HepG2 (cell line): ENCODE data around the gene SLAMF6. TPM values are rescaled to one million over a fixed set of nuclear protein-coding genes. Genes with fewer than 3 reads are reported as not detected.

Experiments used
- ATAC-seq: fragments of 200-7000 bp; cut with Tn5 transposase; 3 replicates; pipeline ENCODE4 v1.9.1; 2020; ENCODE audit warnings: mild to moderate bottlenecking, moderate library complexity
- BruUV-seq: library from RNA; stranded (reverse); fragments of 400-500 nt; replicated peaks from 2 replicates; lab custom pipeline; 2021; lab: Mats Ljungman, UMichigan
- CTCF ChIA-PET: fragments of 300-600 bp; formaldehyde crosslinking; extraction: SDS; loops from one replicate; lab custom pipeline; 2021; ENCODE audit warnings: low total read pairs, inconsistent platforms, low intra/inter-chr PET ratio; lab: Yijun Ruan, JAX
- POLR2A ChIA-PET: fragments of 350-600 bp; sonication (Branson Sonifier 250); formaldehyde crosslinking; loops from one replicate; lab custom pipeline; 2020; ENCODE audit warnings: antibody characterized with exemption, inconsistent platforms; lab: Yijun Ruan, JAX
- DNase-seq: peaks from one replicate; pipeline ENCODE4 v3.0.0-alpha.2; 2015; ENCODE audit warnings: low spot score
- FAIRE-seq: peaks from 3 replicates; lab custom pipeline; 2011; peaks lifted over from hg19 to GRCh38; lab: Jason Lieb, UNC
- H2AFZ ChIP-seq: one replicate; pipeline ENCODE4 v1.6.1; 2011; ENCODE audit warnings: low read length, inconsistent platforms
- H3K27ac ChIP-seq: fragments of 300-600 bp; 3 replicates; pipeline ENCODE4 v1.8.0; 2011; ENCODE audit warnings: mixed run types, mild to moderate bottlenecking, mixed read lengths, low read length, inconsistent platforms; ENCODE audit not compliant: insufficient read depth; ENCODE audit errors: extremely low read length
- H3K27me3 ChIP-seq, 2 experiments: fragments of 200-600 bp in 1 of 2; 2 replicates in 1 of 2; 3 replicates in 1 of 2; pipeline versions ENCODE4 v1.6.0 to v1.8.0; 2011; ENCODE audit warnings: low read length in 2 of 2, mild to moderate bottlenecking in 2 of 2, moderate library complexity in 2 of 2, inconsistent platforms in 1 of 2; ENCODE audit not compliant: insufficient read depth in 2 of 2, control insufficient read depth in 1 of 2
- H3K36me3 ChIP-seq, 2 experiments: fragments of 200-600 bp in 1 of 2; replicated peaks in 1 of 2; 2 replicates in 1 of 2; 3 replicates in 1 of 2; pipeline versions ENCODE4 v1.5.1 to v1.8.0; 2011; ENCODE audit warnings: low read length in 2 of 2, inconsistent platforms in 1 of 2; ENCODE audit not compliant: insufficient read depth in 2 of 2, control insufficient read depth in 1 of 2
- H3K4me1 ChIP-seq: 2 replicates; pipeline ENCODE4 v1.5.1; 2012; ENCODE audit warnings: low read length, inconsistent platforms; ENCODE audit not compliant: insufficient read depth
- H3K4me2 ChIP-seq: 2 replicates; pipeline ENCODE4 v1.6.0; 2011; ENCODE audit warnings: low read depth, low read length, inconsistent platforms
- H3K4me3 ChIP-seq, 3 experiments: fragments of 200-600 bp in 1 of 3; sonication (generic), shearing (Covaris generic) in 1 of 3; replicated peaks in 1 of 3; 2 replicates each; pipeline ENCODE4 v1.5.1; 2011 to 2016; ENCODE audit warnings: low read length in 3 of 3, inconsistent platforms in 2 of 3, low read depth in 2 of 3, mild to moderate bottlenecking in 2 of 3, control low read depth in 1 of 3, mixed read lengths in 1 of 3; ENCODE audit not compliant: insufficient read depth in 1 of 3
- H3K79me2 ChIP-seq: one replicate; pipeline ENCODE4 v1.6.1; 2011; ENCODE audit warnings: low read length, inconsistent platforms; ENCODE audit not compliant: insufficient read depth
- H3K9ac ChIP-seq: 2 replicates; pipeline ENCODE4 v1.6.0; 2011; ENCODE audit warnings: mild to moderate bottlenecking, low read depth, low read length, inconsistent platforms; ENCODE audit not compliant: insufficient read depth
- H3K9me3 ChIP-seq: 2 replicates; pipeline ENCODE4 v1.5.1; 2012; ENCODE audit warnings: mild to moderate bottlenecking, low read length
- H4K20me1 ChIP-seq: 2 replicates; pipeline ENCODE4 v1.6.0; 2011; ENCODE audit warnings: inconsistent platforms, mild to moderate bottlenecking, low read length, moderate library complexity; ENCODE audit not compliant: insufficient read depth
- ELF4 ChIP-seq: sonication (generic); formaldehyde crosslinking; IDR thresholded peaks from 2 replicates; pipeline ENCODE4 v1.5.0; 2020; ENCODE audit warnings: missing genetic modification reagents, mild to moderate bottlenecking, moderate library complexity, borderline replicate concordance
- FOXK2 ChIP-seq: fragments of 450-650 bp; IDR thresholded peaks from 2 replicates; pipeline ENCODE4 v1.6.1; 2016
- NCOA5 ChIP-seq: sonication (generic); formaldehyde crosslinking; IDR thresholded peaks from 2 replicates; pipeline ENCODE4 v1.4.0; 2020; ENCODE audit warnings: missing genetic modification reagents
- NFIB ChIP-seq: sonication (generic); formaldehyde crosslinking; IDR thresholded peaks from 2 replicates; pipeline ENCODE4 v1.9.0; 2021; ENCODE audit warnings: missing genetic modification reagents, mild to moderate bottlenecking, borderline replicate concordance
- NFYC ChIP-seq: IDR thresholded peaks from 2 replicates; pipeline ENCODE4 v1.6.1; 2016; ENCODE audit warnings: missing genetic modification reagents, missing compliant biosample characterization
- TEAD3 ChIP-seq: optimal IDR thresholded peaks from 2 replicates; pipeline ENCODE3; 2016; ENCODE audit warnings: borderline replicate concordance
- ZNF34 ChIP-seq: sonication (generic); formaldehyde crosslinking; IDR thresholded peaks from 2 replicates; pipeline ENCODE4 v1.4.0; 2020; ENCODE audit warnings: mild to moderate bottlenecking, missing genetic modification reagents, borderline replicate concordance
- ZNF441 ChIP-seq: sonication (generic); formaldehyde crosslinking; IDR thresholded peaks from 2 replicates; pipeline ENCODE4 v1.7.0; 2021; ENCODE audit warnings: missing genetic modification reagents, borderline replicate concordance
- WGBS: methylation state at CpG from one replicate; pipeline ENCODE4 v1.1.6; 2017; ENCODE audit warnings: low lambda C conversion rate; 5-methylcytosine and 5-hydroxymethylcytosine counted together
- in situ Hi-C: cut with HindIII; loops from 2 replicates; pipeline ENCODE4 v1.10.0; 2017; ENCODE audit warnings: low pct_unique_long_range_greater_than_20kb; ENCODE audit not compliant: extremely low pct_ligation_motif_present
- intact Hi-C: fragments of 100-400 bp; cut with micrococcal nuclease; formaldehyde crosslinking; loops from one replicate; pipeline ENCODE4 v1.10.0; 2022; ENCODE audit not compliant: unreplicated experiment
- polyA plus RNA-seq, 8 experiments: library from polyadenylated mRNA; depleted of rRNA in 3 of 8; stranded (reverse) in 7 of 8; unstranded in 1 of 8; fragments of >200 nt; fragmentation: Illumina TruSeq in 4 of 8; extraction: Trizol in 4 of 8; gene quantifications; 2 replicates each; pipeline versions ENCODE4 v1.2.1 to v1.2.3, GENCODE V29; 2011 to 2016; ENCODE audit warnings: low read depth in 4 of 8, missing spikeins in 1 of 8, mixed read lengths in 1 of 8; ENCODE audit not compliant: insufficient read depth in 1 of 8
- total RNA-seq, 5 experiments: library from RNA; depleted of rRNA; stranded (reverse); fragments of >200 nt; fragmentation: Illumina TruSeq; extraction: Trizol; gene quantifications; 2 replicates each; pipeline ENCODE4 v1.2.3, GENCODE V29; 2016; ENCODE audit warnings: low read depth in 1 of 5
- TF ChIP-seq, protein P1 (sequence below): sonication (generic); formaldehyde crosslinking; IDR thresholded peaks from 2 replicates; pipeline ENCODE4 v1.5.1; 2020; ENCODE audit warnings: mild to moderate bottlenecking, missing genetic modification reagents, moderate library complexity
- TF ChIP-seq, protein P2 (sequence below), 2 experiments: IDR thresholded peaks; 2 replicates each; pipeline ENCODE4 v1.6.1; 2011 to 2012; ENCODE audit warnings: low read length in 2 of 2, borderline replicate concordance in 1 of 2, low read depth in 1 of 2, mild to moderate bottlenecking in 1 of 2, moderate library complexity in 1 of 2
- TF ChIP-seq, protein P3 (sequence below): sonication (generic); formaldehyde crosslinking; IDR thresholded peaks from 2 replicates; pipeline ENCODE4 v1.4.0; 2020; ENCODE audit warnings: mild to moderate bottlenecking, missing genetic modification reagents

The SLAMF6 gene
- total and polyA plus RNA-seq, 2 of the 13 experiments (the other 11 are each of a cell fraction or from before 2014, with no cell fraction given) = not detected

DNA sequence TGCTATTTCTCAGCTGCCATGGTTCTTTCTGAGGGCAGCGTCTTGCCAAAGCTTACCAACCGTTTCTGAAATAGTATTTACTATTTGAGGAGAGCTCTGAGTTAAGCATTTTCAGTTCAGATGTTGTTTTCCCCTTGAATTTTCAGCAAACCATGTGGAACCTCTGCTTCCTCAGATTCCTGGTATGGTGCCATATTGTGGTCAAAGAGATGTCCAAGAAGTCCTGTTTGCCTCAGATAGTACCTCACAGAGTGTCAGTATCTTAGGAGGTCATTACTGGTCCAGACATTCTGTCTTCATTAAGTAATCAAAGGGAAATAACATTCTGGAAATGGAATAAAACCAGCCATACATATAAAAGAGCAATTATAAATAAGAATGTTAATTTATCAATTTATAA lies 86.1 kb downstream of the SLAMF6 start:
- WGBS = 5% methylated on average over 2 of the region's 2 CpGs
- CTCF ChIA-PET = no interaction called here
- Histone ChIP-seq H3K79me2 (no peaks in the 10 kb centered on the region), H3K4me2 (no peak overlapping the region), H3K9ac (no peak overlapping the region), H2AFZ (no peak overlapping the region), H3K27ac (no peak overlapping the region), H4K20me1 (no peaks in the 10 kb centered on the region), H3K4me3 (no peak overlapping the region), H3K36me3 (no peaks in the 10 kb centered on the region), H3K27me3 (no peaks in the 10 kb centered on the region), H3K9me3 (no peaks in the 10 kb centered on the region), H3K4me1 (no peaks in the 10 kb centered on the region)
- DNase-seq (no peak), FAIRE-seq (no peak), ATAC-seq (no peak)
- BruUV-seq = no TSS peak
- intact Hi-C loops = no loop called here
- POLR2A ChIA-PET = no interaction called here
- in situ Hi-C loops = no loop called here
- no peak for TF ChIP-seq ZNF34 (CRISPR knock-in tag)
- TF ChIP-seq ZNF441 = no peak
- TF ChIP-seq TEAD3 (CRISPR knock-in tag) = no peak
- TF ChIP-seq NCOA5 (CRISPR knock-in tag) = no peak
- no peak for TF ChIP-seq ELF4 (CRISPR knock-in tag)
- TF ChIP-seq, protein P1, sequence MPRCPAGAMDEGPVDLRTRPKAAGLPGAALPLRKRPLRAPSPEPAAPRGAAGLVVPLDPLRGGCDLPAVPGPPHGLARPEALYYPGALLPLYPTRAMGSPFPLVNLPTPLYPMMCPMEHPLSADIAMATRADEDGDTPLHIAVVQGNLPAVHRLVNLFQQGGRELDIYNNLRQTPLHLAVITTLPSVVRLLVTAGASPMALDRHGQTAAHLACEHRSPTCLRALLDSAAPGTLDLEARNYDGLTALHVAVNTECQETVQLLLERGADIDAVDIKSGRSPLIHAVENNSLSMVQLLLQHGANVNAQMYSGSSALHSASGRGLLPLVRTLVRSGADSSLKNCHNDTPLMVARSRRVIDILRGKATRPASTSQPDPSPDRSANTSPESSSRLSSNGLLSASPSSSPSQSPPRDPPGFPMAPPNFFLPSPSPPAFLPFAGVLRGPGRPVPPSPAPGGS (CRISPR knock-in tag) = no peak
- TF ChIP-seq NFIB = no peak
- TF ChIP-seq, protein P2, sequence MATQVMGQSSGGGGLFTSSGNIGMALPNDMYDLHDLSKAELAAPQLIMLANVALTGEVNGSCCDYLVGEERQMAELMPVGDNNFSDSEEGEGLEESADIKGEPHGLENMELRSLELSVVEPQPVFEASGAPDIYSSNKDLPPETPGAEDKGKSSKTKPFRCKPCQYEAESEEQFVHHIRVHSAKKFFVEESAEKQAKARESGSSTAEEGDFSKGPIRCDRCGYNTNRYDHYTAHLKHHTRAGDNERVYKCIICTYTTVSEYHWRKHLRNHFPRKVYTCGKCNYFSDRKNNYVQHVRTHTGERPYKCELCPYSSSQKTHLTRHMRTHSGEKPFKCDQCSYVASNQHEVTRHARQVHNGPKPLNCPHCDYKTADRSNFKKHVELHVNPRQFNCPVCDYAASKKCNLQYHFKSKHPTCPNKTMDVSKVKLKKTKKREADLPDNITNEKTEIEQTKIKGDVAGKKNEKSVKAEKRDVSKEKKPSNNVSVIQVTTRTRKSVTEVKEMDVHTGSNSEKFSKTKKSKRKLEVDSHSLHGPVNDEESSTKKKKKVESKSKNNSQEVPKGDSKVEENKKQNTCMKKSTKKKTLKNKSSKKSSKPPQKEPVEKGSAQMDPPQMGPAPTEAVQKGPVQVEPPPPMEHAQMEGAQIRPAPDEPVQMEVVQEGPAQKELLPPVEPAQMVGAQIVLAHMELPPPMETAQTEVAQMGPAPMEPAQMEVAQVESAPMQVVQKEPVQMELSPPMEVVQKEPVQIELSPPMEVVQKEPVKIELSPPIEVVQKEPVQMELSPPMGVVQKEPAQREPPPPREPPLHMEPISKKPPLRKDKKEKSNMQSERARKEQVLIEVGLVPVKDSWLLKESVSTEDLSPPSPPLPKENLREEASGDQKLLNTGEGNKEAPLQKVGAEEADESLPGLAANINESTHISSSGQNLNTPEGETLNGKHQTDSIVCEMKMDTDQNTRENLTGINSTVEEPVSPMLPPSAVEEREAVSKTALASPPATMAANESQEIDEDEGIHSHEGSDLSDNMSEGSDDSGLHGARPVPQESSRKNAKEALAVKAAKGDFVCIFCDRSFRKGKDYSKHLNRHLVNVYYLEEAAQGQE (IDR thresholded peaks at IDR 0.05; ENCODE audit: borderline replicate concordance in 1 of 2, low read depth in 1 of 2, low read length in 2 of 2) = no peak
- TF ChIP-seq, protein P3, sequence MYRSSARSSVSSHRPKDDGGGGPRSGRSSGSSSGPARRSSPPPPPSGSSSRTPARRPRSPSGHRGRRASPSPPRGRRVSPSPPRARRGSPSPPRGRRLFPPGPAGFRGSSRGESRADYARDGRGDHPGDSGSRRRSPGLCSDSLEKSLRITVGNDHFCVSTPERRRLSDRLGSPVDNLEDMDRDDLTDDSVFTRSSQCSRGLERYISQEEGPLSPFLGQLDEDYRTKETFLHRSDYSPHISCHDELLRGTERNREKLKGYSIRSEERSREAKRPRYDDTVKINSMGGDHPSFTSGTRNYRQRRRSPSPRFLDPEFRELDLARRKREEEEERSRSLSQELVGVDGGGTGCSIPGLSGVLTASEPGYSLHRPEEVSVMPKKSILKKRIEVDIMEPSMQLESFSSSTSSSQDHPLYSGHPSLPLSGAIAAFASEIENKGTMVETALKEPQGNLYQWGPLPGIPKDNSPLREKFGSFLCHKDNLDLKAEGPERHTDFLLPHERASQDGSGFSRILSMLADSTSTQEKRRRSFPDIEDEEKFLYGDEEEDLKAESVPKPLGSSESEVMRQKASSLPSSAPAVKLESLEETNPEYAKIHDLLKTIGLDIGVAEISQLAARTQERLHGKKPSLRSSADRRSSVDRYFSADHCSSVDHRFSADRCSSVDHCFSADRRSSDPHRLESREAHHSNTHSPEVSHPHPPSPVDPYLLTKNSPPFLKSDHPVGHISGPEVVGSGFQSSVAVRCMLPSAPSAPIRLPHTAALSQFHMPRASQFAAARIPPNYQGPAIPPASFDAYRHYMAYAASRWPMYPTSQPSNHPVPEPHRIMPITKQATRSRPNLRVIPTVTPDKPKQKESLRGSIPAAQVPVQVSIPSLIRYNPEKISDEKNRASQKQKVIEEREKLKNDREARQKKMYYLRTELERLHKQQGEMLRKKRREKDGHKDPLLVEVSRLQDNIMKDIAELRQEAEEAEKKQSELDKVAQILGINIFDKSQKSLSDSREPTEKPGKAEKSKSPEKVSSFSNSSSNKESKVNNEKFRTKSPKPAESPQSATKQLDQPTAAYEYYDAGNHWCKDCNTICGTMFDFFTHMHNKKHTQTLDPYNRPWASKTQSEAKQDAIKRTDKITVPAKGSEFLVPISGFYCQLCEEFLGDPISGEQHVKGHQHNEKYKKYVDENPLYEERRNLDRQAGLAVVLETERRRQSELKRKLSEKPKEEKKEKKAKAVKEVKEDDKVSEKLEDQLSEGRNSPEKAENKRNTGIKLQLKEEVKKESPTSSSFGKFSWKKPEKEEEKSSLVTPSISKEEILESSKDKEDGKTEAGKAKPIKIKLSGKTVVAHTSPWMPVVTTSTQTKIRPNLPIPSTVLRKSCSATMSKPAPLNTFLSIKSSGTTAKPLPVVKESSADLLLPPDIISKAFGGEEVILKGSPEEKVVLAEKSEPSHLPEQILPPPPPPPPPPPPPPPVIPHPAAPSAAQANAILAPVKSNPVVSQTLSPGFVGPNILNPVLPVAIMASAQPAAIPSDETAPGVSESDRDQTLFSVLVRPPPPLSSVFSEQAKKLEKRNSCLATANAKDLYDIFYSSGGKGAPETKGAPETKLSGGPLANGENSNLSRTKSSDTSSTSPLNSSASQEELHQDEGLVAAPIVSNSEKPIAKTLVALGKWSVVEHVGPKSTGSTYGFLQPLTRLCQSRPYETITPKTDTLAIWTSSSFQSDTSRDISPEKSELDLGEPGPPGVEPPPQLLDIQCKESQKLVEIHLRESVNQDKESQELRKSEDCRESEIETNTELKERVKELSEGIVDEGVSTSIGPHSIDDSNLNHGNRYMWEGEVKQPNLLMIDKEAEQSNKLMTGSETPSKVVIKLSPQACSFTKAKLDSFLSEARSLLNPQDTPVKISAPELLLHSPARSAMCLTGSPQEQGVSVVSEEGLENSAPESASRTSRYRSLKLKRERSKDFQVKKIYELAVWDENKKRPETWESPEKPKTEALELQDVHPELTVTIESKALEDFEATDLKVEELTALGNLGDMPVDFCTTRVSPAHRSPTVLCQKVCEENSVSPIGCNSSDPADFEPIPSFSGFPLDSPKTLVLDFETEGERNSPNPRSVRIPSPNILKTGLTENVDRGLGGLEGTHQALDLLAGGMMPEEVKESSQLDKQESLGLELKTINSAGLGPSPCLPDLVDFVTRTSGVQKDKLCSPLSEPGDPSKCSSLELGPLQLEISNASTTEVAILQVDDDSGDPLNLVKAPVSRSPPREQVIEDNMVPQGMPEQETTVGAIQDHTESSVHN (CRISPR knock-in tag) = no peak
- no peak for TF ChIP-seq FOXK2
- TF ChIP-seq NFYC (CRISPR knock-in tag) = no peak
